ENCODE data around the gene TARS3.
"Not testable (repeated sequence)": the region's sequence is repeated elsewhere in the genome, so short reads cannot be mapped to it uniquely, and the experiment has no call there.

- not testable (repeated sequence) for TF ChIP-seq CTCF, EZH2, EZH2phosphoT487 (IDR thresholded peaks at IDR 0.05)
Observed at GRCh38 chr15:101734837-101735236, 10.6 kb upstream of the TARS3 start.
